ENCODE measurements around the gene TIMM13. TPM values are rescaled to one million over a fixed set of nuclear protein-coding genes. Genes with fewer than 3 reads are reported as not detected.
"Not testable (repeated sequence)": the region's sequence is repeated elsewhere in the genome, so short reads cannot be mapped to it uniquely, and the experiment has no call there.

TIMM13 gene
- total and polyA plus RNA-seq, 4 donors: 20.5 to 122 (median 106) TPM

DNA sequence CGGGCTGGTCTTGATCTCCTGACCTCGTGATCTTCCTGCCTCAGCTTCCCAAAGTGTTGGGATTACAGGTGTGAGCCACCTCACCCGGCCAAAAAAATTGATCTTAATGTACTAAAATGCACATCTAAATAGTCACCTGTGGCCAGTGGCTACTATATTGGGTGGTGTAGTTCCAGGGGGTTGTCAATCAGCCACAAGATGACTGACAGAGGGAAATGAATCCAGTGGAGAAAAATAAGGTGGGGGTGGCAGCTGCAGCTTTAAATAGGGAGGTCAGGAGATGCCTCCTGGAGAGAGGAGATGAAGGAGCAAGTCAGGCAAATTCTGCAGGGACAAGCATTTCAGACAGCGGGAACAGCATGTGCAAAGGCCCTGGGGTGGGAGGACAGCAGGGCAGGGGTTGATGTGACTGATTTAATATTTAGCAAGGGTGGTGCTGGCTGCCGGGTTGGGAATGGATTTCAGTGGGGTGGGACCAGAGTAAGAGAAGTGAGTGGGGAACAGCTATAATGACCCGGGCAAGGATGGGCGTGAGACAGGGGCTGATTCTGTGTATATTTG lies 18.0 kb downstream of the TIMM13 start:
- Histone ChIP-seq H3K27ac (ENCODE audit: low read depth, low read length) (no peak overlapping the region), H3K9me3 (ENCODE audit: control insufficient read depth, insufficient read depth, low read length) (peaks cover 4% of the 10 kb centered on the region), H3K27me3 (ENCODE audit: control insufficient read depth, insufficient read depth, low read length) (no peaks in the 10 kb centered on the region), H3K4me1 (ENCODE audit: control insufficient read depth, insufficient read depth, low read length) (no peaks in the 10 kb centered on the region), H3K4me3 (ENCODE audit: low read depth, low read length) (no peak overlapping the region), H3K36me3 (ENCODE audit: control insufficient read depth, insufficient read depth, low read length) (peaks cover 6% of the 10 kb centered on the region)
- DNase-seq (ENCODE audit: low read depth in 4 of 6, low spot score in 6 of 6): no peak
- WGBS (ENCODE audit: insufficient coverage): 87% methylated on average over 5 of the region's 7 CpGs

DNA sequence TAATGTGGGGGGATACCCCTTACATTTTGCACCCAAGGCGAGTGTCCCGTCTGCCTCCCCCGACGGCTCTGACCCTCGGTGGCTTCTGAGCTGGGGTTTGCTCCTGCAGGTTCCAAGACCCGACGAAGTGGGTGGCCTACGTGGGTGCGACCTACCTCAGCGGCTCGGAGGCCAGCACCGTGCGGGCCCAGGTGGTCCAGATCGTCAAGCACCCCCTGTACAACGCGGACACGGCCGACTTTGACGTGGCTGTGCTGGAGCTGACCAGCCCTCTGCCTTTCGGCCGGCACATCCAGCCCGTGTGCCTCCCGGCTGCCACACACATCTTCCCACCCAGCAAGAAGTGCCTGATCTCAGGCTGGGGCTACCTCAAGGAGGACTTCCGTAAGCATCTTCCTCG lies 19.1 kb downstream of the TIMM13 start:
- Histone ChIP-seq H3K4me1 (ENCODE audit: control insufficient read depth, insufficient read depth, low read length) (no peaks in the 10 kb centered on the region), H3K9me3 (ENCODE audit: control insufficient read depth, insufficient read depth, low read length) (peaks cover 4% of the 10 kb centered on the region), H3K27ac (ENCODE audit: low read depth, low read length) (no peak overlapping the region), H3K27me3 (ENCODE audit: control insufficient read depth, insufficient read depth, low read length) (no peaks in the 10 kb centered on the region), H3K4me3 (ENCODE audit: low read depth, low read length) (no peak overlapping the region), H3K36me3 (ENCODE audit: control insufficient read depth, insufficient read depth, low read length) (peaks cover 2% of the 10 kb centered on the region)
- no peak for DNase-seq (ENCODE audit: low read depth in 4 of 6, low spot score in 6 of 6)
- WGBS (ENCODE audit: insufficient coverage): 80% methylated on average over 25 of the region's 25 CpGs

DNA sequence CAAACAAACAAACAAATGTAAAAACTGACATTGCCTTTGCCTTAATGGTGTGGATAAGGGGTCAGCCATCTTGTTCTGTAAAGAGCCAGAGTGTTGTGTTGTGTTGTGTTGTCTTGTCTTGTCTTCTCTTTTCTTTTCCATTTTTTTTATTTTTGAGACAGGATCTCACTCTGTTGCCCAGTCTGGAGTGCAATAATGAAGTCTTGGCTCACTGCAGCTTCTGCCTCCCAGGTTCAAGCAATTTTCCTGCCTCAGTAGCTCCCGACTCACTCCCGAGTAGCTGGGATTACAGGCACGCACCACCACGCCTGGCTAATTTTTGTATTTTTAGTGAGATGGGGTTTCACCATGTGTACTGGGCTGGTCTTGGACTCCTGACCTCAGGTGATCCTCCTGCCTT lies 27.8 kb downstream of the TIMM13 start:
- Histone ChIP-seq H3K9me3 (ENCODE audit: control insufficient read depth, insufficient read depth, low read length) (no peaks in the 10 kb centered on the region), H3K27me3 (ENCODE audit: control insufficient read depth, insufficient read depth, low read length) (no peaks in the 10 kb centered on the region), H3K4me3 (ENCODE audit: low read depth, low read length) (no peak overlapping the region), H3K27ac (ENCODE audit: low read depth, low read length) (no peak overlapping the region), H3K36me3 (ENCODE audit: control insufficient read depth, insufficient read depth, low read length) (no peaks in the 10 kb centered on the region), H3K4me1 (ENCODE audit: control insufficient read depth, insufficient read depth, low read length) (no peaks in the 10 kb centered on the region)
- no peak for DNase-seq (ENCODE audit: low read depth in 4 of 6, low spot score in 6 of 6)
- 100% methylated on average over 1 of the region's 4 CpGs for WGBS (ENCODE audit: insufficient coverage)

DNA sequence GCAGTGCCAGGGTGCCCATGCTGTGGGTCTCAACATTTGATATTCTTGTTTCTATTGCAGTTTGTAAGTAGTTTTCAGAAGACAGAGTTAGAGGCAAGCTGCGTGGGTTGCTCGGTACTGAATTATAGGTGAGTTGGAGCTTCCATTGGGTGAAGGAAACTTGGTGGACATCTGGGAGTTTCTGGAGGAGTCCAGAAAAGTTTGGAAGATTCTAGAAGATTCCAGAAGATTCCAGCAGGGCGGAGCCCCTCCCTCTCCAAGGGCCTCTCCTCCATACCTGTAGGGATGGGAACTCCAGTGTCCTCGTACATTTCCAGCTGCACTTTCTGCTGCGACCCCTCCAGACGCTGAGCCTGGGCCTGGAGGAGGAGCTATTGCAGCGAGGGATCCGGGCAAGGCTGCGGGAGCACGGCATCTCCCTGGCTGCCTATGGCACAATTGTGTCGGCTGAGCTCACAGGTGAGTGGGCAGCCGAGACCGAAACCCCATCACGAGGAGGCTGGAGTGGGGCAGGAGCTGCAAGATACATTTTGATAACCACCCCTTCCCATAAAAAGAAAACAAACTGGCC lies 28.6 kb downstream of the TIMM13 start:
- DNase-seq (ENCODE audit: low read depth in 4 of 6, low spot score in 6 of 6): no peak
- WGBS (ENCODE audit: insufficient coverage): 81% methylated on average over 10 of the region's 14 CpGs
- Histone ChIP-seq H3K4me3 (ENCODE audit: low read depth, low read length) (no peak overlapping the region), H3K27ac (ENCODE audit: low read depth, low read length) (no peak overlapping the region), H3K36me3 (ENCODE audit: control insufficient read depth, insufficient read depth, low read length) (no peaks in the 10 kb centered on the region), H3K9me3 (ENCODE audit: control insufficient read depth, insufficient read depth, low read length) (no peaks in the 10 kb centered on the region), H3K27me3 (ENCODE audit: control insufficient read depth, insufficient read depth, low read length) (no peaks in the 10 kb centered on the region), H3K4me1 (ENCODE audit: control insufficient read depth, insufficient read depth, low read length) (no peaks in the 10 kb centered on the region)

DNA sequence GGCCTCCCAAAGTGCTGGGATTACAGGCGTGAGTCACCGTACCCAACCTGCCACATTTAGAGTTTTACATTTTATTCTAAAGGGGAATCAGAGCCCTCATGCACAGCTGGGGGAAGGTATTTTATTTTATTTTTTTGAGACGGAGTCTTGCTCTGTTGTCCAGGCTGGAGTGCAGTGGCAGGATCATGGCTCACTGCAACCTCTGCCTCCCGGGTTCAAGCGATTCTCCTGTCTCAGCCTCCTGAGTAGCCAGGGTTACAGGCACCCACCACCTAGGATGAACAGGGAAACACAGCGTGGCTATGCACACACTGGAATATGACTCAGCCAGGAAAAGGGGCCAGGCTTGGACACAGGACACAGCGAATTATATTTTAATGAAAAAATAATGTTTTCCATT lies 30.2 kb downstream of the TIMM13 start:
- not testable (repeated sequence) for H3K27ac ChIP-seq (ENCODE audit: low read depth, low read length)
- WGBS (ENCODE audit: insufficient coverage): 95% methylated on average over 5 of the region's 7 CpGs

DNA sequence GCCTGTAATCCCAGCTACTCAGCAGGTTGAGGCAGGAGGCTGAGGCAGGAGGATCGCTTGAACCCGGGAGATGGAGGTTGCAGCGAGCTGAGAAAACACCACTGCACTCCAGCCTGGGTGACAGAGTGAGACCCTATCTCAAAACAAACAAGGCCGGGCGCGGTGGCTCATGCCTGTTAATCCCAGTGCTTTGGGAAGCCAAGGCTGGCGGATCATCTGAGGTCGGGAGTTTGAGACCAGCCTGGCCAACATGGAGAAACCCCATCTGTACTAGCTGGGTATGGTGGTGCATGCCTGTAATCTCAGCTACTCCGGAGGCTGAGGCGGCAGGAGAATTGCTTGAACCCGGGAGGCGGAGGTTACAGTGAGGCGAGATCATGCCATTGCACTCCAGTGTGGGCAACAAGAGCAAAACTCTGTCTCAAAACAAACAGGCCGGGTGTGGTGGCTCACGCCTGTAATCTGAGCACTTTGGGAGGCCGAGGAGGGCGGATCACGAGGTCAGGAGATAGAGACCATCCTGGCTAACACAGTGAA lies 32.0 kb downstream of the TIMM13 start:
- not testable (repeated sequence) for H3K27ac ChIP-seq (ENCODE audit: low read depth, low read length)

More for the DNA sequence above, 30.2 kb downstream of the TIMM13 start:
- not testable (repeated sequence) for DNase-seq (ENCODE audit: low read depth in 4 of 6, low spot score in 6 of 6); H3K4me3 ChIP-seq (ENCODE audit: low read depth, low read length); H3K27me3 ChIP-seq (ENCODE audit: control insufficient read depth, insufficient read depth, low read length); H3K36me3 ChIP-seq (ENCODE audit: control insufficient read depth, insufficient read depth, low read length); H3K9me3 ChIP-seq (ENCODE audit: control insufficient read depth, insufficient read depth, low read length); H3K4me1 ChIP-seq (ENCODE audit: control insufficient read depth, insufficient read depth, low read length)

DNA sequence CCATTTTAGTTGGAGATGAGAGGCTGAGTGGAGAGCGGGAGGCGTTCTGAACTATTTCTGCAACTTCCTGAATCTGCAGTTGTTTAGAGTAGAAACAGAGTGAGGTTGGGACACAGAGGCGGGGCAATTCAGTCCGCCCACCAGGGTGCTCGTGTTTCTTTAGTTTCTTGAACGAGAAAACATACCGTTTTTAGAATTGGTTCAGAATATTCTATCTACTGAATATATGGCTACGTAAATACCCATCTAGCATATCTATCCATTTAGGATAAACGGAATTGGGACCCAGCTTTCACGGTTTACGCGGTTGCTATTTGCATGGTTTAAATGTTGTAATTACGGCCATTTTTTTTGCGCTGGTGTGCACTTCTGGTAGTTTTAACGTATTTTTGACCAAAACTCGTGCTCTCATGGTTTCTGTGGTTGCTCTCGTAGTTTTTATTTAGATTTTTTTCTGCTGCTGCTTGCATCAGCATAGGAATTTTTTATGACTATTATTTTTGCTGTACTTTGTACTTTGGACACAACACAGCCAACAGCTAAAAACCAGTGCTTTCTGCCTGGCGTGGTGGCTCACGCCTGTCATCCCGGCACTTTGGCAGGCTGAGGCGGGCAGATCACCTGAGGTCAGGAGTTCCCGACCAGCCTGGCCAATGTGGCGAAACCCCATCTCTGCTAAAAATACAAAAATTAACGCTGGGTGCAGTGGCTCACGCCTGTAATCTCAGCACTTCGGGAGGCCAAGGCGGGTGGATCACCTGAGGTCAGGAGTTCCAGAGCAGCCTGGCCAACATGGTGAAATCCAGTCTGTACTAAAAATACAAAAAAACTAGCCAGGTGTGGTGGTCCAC lies 32.7 kb downstream of the TIMM13 start:
- H3K4me3 ChIP-seq (ENCODE audit: low read depth, low read length): no peak overlapping the region
- no peak for DNase-seq (ENCODE audit: low read depth in 4 of 6, low spot score in 6 of 6)
- no peaks in the 10 kb centered on the region for H3K9me3 ChIP-seq (ENCODE audit: control insufficient read depth, insufficient read depth, low read length)
- no peaks in the 10 kb centered on the region for H3K27me3 ChIP-seq (ENCODE audit: control insufficient read depth, insufficient read depth, low read length)
- WGBS (ENCODE audit: insufficient coverage): 91% methylated on average over 14 of the region's 27 CpGs
- no peaks in the 10 kb centered on the region for H3K36me3 ChIP-seq (ENCODE audit: control insufficient read depth, insufficient read depth, low read length)
- no peak overlapping the region for H3K27ac ChIP-seq (ENCODE audit: low read depth, low read length)
- no peaks in the 10 kb centered on the region for H3K4me1 ChIP-seq (ENCODE audit: control insufficient read depth, insufficient read depth, low read length)

More for the DNA sequence above, 32.0 kb downstream of the TIMM13 start:
- H3K9me3 ChIP-seq (ENCODE audit: control insufficient read depth, insufficient read depth, low read length); H3K36me3 ChIP-seq (ENCODE audit: control insufficient read depth, insufficient read depth, low read length); H3K4me3 ChIP-seq (ENCODE audit: low read depth, low read length); H3K4me1 ChIP-seq (ENCODE audit: control insufficient read depth, insufficient read depth, low read length); H3K27me3 ChIP-seq (ENCODE audit: control insufficient read depth, insufficient read depth, low read length); DNase-seq (ENCODE audit: low read depth in 4 of 6, low spot score in 6 of 6): not testable (repeated sequence)
- 97% methylated on average over 18 of the region's 18 CpGs for WGBS (ENCODE audit: insufficient coverage)

DNA sequence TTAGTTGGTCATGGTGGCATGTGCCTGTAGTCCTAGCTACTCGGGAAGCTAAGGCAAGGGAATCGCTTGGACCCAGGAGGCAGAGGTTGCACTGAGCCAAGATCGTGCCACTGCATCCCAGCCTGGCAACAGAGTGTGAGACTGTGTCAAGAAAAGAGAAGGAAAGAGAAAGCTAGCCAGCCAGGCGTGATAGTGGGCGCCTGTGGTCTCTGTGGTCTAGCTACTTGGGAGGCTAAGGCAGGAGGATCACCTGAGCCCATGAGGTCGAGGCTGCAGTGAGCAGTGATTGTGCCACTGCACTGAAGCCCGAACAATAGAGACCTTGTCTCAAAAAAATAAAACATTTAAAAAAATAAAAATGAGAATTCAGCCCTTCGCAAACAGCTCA lies 33.3 kb downstream of the TIMM13 start:
- no peak overlapping the region for H3K4me3 ChIP-seq (ENCODE audit: low read depth, low read length)
- H3K4me1 ChIP-seq (ENCODE audit: control insufficient read depth, insufficient read depth, low read length): no peaks in the 10 kb centered on the region
- WGBS (ENCODE audit: insufficient coverage): 67% methylated on average over 2 of the region's 8 CpGs
- no peaks in the 10 kb centered on the region for H3K9me3 ChIP-seq (ENCODE audit: control insufficient read depth, insufficient read depth, low read length)
- no peaks in the 10 kb centered on the region for H3K36me3 ChIP-seq (ENCODE audit: control insufficient read depth, insufficient read depth, low read length)
- H3K27ac ChIP-seq (ENCODE audit: low read depth, low read length): no peak overlapping the region
- H3K27me3 ChIP-seq (ENCODE audit: control insufficient read depth, insufficient read depth, low read length): no peaks in the 10 kb centered on the region
- no peak for DNase-seq (ENCODE audit: low read depth in 4 of 6, low spot score in 6 of 6)

DNA sequence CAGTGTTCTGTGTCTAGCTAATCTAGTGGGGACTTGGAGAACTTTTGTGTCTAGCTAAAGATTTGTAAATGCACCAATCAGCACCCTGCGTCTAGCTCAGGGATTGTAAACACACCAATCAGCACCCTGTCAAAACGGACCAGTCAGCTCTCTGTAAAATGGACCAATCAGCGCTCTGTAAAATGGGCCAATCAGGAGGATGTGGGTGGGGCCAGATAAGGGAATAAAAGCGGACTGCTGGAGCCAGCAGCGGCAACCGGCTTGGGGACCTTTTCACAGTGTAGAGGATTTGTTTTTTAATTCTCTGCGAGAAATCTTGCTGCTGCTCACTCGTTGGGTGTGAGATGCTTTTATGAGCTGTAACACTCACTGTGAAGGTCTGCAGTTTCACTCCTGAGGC lies 34.5 kb downstream of the TIMM13 start:
- not testable (repeated sequence) for H3K36me3 ChIP-seq (ENCODE audit: control insufficient read depth, insufficient read depth, low read length); H3K27ac ChIP-seq (ENCODE audit: low read depth, low read length); H3K4me3 ChIP-seq (ENCODE audit: low read depth, low read length); DNase-seq (ENCODE audit: low read depth in 4 of 6, low spot score in 6 of 6); H3K9me3 ChIP-seq (ENCODE audit: control insufficient read depth, insufficient read depth, low read length); H3K4me1 ChIP-seq (ENCODE audit: control insufficient read depth, insufficient read depth, low read length); H3K27me3 ChIP-seq (ENCODE audit: control insufficient read depth, insufficient read depth, low read length)
- WGBS (ENCODE audit: insufficient coverage): 85% methylated on average over 6 of the region's 8 CpGs

All from spinal cord (tissue), 10 donors.